Stimulated activated naive B cell treated with anti-CD40 and anti-IgM and Interleukin-4, amounts not matched to agents 10 μg/mL and 1 μg/mL and 100 μg/mL, for 72 hours (primary cell): ENCODE measurements around the gene IMP3.

Experiments used
- ATAC-seq, 2 donors: fragments of 150-1000 bp; cut with Tn5 transposase; replicated peaks; 2 replicates each; pipeline ENCODE4 v1.10.0; 2021; ENCODE audit warnings: moderate library complexity in 1 of 2
- DNase-seq: peaks from one replicate; pipeline ENCODE4 v3.0.0; 2021
- H3K27ac Mint-ChIP-seq: one replicate; pipeline ENCODE4 v1.8.0; 2022; ENCODE audit warnings: mild to moderate bottlenecking, mixed read lengths
- H3K27me3 Mint-ChIP-seq, 2 donors: one replicate each; pipeline ENCODE4 v1.8.0; 2022; ENCODE audit warnings: mixed read lengths in 2 of 2
- H3K36me3 Mint-ChIP-seq, 2 donors: one replicate each; pipeline ENCODE4 v1.8.0; 2022; ENCODE audit warnings: mixed read lengths in 2 of 2, mild to moderate bottlenecking in 1 of 2
- H3K4me1 Mint-ChIP-seq, 2 donors: one replicate each; pipeline ENCODE4 v1.8.0; 2022; ENCODE audit warnings: mixed read lengths in 2 of 2, mild to moderate bottlenecking in 1 of 2
- H3K4me3 Mint-ChIP-seq, 2 donors: one replicate each; pipeline ENCODE4 v1.8.0; 2022; ENCODE audit warnings: mild to moderate bottlenecking in 2 of 2, mixed read lengths in 2 of 2, moderate library complexity in 1 of 2
- H3K9me3 Mint-ChIP-seq, 2 donors: one replicate each; pipeline ENCODE4 v1.8.0; 2022; ENCODE audit warnings: mixed read lengths in 2 of 2, mild to moderate bottlenecking in 1 of 2

IMP3 gene

GRCh38 chr15:75596703-75597345, 43.2 kb downstream of the IMP3 start:
- peaks cover 3 to 12% of the 10 kb centered on the region in 2 donors for H3K4me1 Mint-ChIP-seq
- no peak overlapping the region for H3K4me3 Mint-ChIP-seq
- H3K27ac Mint-ChIP-seq, result no peak overlapping the region
- H3K9me3 Mint-ChIP-seq, result no peaks in the 10 kb centered on the region
- no peak for DNase-seq
- peaks cover 39 to 61% of the 10 kb centered on the region in 2 donors for H3K36me3 Mint-ChIP-seq
- no peaks in the 10 kb centered on the region for H3K27me3 Mint-ChIP-seq
- no peak for ATAC-seq

GRCh38 chr15:75594276-75594675, 45.7 kb downstream of the IMP3 start:
- no peak for ATAC-seq
- H3K27me3 Mint-ChIP-seq, result no peaks in the 10 kb centered on the region
- H3K27ac Mint-ChIP-seq, result no peak overlapping the region
- DNase-seq, result no peak
- no peak overlapping the region for H3K4me3 Mint-ChIP-seq
- no peaks in the 10 kb centered on the region for H3K9me3 Mint-ChIP-seq
- peaks cover 35 to 63% of the 10 kb centered on the region in 2 donors for H3K36me3 Mint-ChIP-seq
- peaks cover 4 to 12% of the 10 kb centered on the region in 2 donors for H3K4me1 Mint-ChIP-seq

- Mint-ChIP-seq H3K9me3 (no peaks in the 10 kb centered on the region), H3K27ac (no peak overlapping the region), H3K4me1 (peaks cover 0 to 2% of the 10 kb centered on the region in 2 donors), H3K27me3 (no peaks in the 10 kb centered on the region), H3K36me3 (peaks cover 37 to 58% of the 10 kb centered on the region in 2 donors), H3K4me3 (no peak overlapping the region)
- no peak for ATAC-seq
- no peak for DNase-seq
These were observed 48.2 kb downstream of the IMP3 start for GRCh38 chr15:75591655-75592364.

GRCh38 chr15:75590239-75590638, 49.8 kb downstream of the IMP3 start:
- DNase-seq, result no peak
- Mint-ChIP-seq H3K4me1 (peaks cover 0 to 2% of the 10 kb centered on the region in 2 donors), H3K27ac (no peak overlapping the region), H3K36me3 (peaks cover 33 to 50% of the 10 kb centered on the region in 2 donors), H3K9me3 (no peaks in the 10 kb centered on the region), H3K27me3 (no peaks in the 10 kb centered on the region), H3K4me3 (no peak overlapping the region)
- ATAC-seq, result no peak
